GM19240 (cell line): ENCODE data around the gene NPDC1.
A peak's percentile ranks its signal among the peaks of the same experiment; 100 is the strongest.

Source experiments
- DNase-seq: peaks from one replicate; pipeline ENCODE4 v3.0.0; 2011; ENCODE audit warnings: low spot score; ENCODE audit not compliant: insufficient read length

The NPDC1 gene, protein sequence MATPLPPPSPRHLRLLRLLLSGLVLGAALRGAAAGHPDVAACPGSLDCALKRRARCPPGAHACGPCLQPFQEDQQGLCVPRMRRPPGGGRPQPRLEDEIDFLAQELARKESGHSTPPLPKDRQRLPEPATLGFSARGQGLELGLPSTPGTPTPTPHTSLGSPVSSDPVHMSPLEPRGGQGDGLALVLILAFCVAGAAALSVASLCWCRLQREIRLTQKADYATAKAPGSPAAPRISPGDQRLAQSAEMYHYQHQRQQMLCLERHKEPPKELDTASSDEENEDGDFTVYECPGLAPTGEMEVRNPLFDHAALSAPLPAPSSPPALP

DNA sequence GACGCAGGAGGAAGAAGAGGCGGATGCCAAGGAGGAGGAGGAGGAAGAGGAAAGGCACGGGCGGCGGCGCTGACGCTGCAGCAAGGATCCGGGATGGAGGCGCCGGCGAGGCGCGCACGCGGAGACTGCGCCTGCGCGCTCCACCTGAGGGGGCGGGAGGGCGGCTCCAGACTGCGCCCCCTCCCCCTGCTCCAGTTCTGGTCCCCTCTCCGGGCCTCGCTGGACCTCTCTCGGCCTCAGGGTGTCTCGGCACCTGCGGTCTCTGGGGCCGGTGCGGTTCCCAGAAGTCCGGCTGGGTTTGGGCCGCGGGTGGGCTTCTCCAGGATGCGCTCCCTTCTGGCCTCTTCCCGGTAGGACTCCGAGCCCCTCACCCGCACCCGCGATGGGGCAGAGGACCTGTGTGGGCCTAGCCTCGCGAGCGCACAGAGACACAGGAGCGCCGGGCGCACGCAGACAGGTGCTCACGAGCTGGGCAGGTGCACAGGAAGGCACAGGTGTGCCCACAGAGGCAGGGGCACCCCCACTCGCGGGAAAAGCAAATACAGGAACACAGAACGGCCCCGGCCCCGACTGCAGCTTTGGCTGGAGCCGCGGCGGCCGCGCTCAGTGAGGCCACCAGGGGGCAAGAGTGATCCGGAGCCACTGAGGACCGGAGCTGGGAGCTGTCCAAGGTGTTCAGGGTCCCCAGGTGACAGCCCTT, at the start of gene NPDC1:
TSS of gene NPDC1 (minus strand) at position 90 of the 700 bp plus-strand sequence. CDS start 188 bp downstream, outside the sequence.
- DNase-seq: peak; percentile 99

DNA sequence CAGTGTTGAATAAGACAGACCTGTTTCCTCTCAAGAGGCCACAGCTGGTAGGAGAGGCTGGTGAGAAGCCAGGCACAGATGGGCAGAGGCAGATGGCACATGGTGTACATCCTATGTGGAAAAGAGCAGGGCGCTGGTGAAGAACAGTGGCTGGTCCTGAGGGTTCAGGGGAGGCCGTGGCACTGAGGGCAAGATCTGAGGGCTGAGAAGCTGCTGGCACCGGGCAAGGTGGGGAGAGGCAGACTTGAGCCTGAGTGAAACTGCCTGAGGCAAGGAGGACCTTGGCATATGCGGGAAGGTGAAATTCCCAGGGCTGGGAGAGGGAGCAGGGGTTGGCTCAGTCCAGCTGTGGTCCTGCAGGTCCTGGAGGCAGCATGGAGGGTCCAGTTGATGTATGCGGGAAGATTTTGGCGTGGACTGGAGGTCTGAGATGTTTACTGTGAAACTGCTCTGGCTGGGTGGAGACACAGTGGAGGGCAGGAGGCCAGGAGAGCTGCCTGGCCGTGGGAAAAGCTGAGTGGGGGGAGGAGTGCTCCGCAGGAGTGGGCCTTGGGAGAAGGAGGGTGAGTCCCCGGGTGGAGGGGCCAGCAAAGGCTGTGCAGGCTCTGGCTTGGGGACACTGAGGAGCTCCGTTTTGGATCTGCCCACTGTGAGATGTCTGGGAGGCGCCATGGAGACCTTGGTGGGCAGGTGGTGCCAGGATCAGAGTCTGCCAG, 43.4 kb upstream of the NPDC1 start:
- no peak for DNase-seq

DNA sequence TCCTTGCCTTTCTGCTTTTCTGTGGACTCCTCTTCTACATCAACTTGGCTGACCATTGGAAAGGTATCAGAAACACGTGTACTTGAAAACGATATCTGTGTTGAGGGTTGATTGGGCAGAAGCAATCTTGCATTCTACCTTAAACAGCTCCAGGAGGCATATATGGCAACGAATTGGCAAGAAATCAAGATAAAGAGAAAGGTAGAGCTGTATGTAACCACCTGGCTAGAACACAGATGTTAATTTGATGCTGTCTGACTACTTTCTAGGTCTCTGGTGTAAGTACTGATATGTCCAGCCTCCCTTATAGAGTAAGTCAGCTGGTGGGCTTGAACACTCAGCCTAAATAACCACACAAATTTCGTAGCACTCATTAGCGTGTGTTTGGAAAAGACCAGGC, 42.1 kb upstream of the NPDC1 start:
- DNase-seq: no peak

DNA sequence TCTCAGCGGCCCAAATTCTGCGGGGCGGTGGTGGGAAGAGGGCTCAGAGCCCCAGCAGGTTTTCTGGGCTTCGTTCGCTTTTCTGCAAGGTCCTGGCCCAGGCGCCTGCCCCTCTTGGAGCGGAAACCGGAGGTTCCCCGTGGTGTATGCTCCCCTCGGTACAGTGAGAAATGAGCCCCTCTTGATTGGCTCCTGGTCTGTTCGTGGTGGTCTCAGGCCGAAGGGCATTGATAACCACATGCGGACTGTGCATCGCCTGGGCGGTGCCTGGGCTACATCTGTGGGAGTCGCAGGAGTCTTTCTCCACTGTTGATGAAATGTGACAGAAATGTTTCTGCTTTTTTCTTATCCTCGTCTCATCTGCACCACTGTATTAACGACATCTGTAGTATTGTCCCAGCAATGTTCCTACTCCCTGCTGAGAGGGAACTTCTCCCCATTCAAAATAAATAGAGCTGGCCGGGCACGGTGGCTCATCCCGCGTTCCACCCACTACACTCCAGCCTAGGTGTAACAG, 41.5 kb upstream of the NPDC1 start:
- no peak for DNase-seq

DNA sequence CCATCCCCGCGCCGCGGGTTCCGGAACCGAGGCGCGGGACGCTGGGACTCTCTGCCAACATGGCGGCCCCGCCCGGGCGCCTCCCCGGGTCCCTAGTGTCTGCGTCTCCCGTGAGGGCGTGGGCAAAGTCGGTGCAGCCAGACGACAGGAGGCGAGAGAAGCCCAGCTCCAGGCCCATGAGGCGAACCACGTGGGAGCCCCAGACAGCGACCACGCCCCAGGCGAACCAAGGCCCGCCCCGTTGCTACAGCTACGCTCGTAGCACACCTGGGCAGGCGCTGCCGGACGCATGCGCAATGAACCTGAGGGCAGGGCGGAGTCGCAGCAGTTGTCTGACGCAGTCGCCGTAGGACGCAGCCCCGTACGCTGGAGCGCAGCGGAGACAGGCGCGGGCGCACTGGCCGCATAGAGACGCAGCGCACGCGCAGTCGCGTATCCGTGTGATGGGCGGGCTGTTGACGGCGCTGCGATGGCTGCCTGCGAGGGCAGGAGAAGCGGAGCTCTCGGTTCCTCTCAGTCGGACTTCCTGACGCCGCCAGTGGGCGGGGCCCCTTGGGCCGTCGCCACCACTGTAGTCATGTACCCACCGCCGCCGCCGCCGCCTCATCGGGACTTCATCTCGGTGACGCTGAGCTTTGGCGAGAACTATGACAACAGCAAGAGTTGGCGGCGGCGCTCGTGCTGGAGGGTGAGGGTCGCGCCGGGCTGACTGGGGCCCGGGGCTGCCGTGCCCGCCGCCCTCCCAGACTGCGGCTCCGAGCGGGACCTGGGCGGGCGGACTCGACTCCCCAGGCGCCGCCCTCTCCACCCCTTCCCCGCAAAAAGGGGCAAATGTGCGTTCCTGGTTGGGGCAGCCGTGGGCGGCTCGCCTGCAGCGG, 40.8 kb upstream of the NPDC1 start, which contains the start of gene MAN1B1:
TSS of gene MAN1B1 (plus strand) at position 455 of the 878 bp plus-strand sequence. CDS start at position 470, 15 bp downstream.
- DNase-seq: peak; percentile 93

DNA sequence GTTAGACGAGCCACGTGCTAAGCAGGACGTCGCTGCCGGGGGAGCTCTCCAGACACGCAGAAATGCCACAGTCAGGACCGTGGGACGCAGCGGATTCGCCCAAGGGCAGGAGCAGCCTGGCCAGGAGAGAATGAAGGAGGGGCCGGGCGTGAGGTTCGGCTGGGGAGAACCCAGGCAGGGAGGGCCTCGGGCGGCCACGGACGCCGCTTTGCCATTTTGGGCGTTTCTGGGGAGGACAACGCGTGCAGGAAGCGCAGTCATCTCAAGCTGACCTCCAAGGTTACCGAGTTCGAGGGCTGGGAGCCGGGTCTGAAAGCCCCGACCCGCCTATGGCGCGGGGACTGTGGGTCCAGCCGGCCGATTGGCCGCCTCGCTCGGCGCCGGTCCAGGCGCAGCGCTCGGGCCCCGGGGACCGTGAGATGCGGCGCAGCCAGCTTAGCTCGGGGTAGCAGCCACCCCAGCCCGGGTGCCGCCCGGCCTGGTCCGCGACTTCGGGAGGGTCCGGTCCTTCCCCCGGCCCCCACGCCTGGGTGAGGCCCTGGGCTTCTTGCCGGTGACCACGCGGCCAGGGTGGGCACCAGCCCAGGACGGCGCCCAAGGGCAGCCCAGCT, 40.0 kb upstream of the NPDC1 start:
- DNase-seq: no peak

DNA sequence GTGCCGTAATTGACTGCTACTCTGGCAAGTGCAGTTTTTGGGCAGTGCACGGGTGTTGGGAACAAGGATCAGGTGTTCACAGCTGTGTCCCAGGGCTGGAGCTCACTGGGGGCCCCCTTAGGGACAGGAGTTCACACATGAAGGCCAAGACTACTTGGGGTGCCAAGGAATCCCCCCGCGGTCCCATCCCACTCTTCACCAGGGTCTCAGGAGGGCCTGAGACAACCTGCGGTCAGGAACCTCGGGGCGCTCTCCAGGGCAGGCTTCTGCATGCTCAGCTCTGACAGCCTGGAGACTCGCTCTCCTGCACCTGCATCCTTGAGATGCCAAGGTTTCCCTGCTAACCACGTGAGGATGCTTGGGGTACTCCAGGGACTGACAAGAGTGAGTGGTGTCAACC, 38.5 kb upstream of the NPDC1 start:
- DNase-seq: no peak

DNA sequence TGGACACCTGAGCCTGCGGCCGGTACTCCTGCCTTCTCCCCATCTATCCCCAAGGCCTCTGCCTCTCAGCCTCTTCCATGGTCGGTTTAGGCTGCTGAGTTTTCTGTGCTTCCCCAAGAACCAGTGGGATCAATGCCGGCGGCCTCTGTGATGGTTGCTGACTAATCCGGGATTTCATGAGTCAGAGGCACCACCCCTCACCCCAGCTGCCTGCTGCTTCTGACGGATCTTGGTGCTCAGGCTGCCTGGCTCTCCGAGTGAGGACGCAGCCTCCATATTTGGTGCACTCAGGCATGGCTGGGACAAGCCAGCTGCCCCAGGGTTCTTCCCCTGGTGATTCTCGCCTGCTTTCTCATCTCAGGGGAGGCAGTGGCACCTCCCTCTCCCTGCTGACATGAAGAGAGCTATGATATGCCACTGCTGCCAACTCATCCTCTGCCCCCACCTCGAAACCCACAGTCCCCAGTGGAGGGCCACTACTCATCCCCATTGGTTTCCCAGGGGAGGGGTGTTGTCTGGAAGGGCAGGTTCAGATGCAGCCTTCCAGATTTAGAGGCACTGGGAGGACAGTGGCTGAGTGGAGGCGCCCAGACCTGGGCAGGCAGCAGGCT, 37.5 kb upstream of the NPDC1 start:
- no peak for DNase-seq

DNA sequence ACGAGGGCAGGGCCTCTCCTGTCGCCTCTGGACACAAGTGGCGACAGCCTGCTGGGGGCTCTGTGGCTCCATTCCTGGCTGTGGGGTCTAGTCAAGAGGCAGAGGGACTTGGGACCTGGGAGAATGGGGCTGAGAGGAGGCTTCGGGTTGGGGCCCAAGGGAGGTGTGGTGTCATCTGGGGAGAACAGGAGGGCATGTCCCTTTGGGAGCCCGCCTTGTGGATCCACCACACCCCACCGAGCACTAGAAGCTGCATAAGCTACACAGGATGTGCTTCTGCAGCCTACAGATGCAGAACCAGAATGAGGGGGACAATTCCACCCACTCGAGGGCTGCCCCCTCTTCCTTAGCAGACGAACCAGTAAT, 36.9 kb upstream of the NPDC1 start:
- no peak for DNase-seq

DNA sequence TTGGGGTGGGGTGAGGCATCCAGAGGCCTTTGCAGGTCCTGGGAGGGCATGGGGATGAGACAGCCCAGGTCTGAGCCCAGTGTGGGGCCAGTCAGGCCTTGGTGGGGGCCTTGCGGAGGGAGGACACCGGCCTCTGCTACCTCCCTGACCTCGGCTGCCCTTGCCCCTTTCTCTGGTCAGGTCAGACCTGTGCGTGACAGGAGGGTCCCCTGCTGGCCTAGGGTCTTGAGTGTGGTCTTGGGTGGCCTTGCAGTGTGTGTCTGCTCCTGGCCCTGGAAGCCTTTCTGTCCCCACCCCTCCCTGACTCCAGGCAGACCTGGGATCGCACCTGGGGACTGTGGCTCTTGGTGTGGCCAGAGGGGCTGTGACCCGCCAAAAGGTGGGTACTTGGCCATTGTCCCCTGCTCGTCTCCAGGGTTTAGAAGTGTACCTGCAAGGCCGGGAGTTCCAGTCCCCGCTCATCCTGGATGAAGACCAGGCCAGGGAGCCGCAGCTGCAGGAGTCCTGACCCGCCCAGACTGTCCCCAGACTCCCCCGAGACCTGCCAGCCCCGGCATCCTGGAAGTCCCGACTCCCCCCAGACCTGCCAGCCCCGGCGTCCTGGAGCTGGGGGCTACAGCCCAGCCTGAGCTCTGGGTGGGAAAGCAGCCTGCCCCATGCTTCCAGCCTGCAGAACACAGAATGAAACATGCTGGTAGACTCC, 36.4 kb upstream of the NPDC1 start:
- no peak for DNase-seq

DNA sequence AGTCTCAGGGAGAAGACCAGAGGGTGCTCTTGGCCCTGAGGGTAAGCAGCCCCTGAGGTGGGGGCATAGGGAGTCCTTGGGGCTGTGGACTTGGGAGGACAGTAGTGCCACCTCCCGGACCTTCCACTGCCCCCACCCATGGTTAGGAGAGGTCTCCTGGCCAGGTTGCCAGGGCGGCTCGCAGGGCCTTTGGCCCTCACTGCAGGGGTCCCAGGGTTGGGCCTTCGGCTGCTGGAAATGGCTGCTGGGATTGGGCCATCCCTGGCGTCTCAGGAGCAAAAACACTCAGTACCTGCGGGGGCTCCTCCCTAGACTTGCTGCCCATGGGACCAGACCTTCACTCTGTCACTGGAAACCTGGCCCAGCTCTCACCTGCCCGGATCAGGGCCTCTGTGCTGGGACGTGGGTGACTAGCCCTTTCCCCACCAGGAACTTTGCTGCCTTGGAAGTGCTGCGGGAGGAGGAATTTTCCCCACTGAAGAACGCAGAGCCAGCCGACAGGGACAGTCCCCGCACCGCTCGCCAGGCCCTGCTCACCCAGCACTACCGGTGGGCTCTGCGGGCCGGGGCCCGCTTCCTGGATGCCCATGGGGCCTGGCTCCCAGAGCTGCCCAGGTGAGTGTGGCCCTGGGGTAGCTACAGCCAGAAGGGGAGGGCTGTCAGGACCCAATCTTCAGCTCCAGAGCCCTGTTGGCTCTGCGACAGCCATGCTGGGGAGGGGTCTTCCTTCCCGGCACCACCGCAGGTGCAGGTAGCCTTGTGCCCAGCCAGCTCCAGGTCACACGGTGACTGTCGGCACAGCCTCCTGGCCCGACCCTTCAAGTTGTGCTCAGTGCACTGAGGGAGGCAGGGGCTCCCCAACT, 34.5 kb upstream of the NPDC1 start:
- no peak for DNase-seq

DNA sequence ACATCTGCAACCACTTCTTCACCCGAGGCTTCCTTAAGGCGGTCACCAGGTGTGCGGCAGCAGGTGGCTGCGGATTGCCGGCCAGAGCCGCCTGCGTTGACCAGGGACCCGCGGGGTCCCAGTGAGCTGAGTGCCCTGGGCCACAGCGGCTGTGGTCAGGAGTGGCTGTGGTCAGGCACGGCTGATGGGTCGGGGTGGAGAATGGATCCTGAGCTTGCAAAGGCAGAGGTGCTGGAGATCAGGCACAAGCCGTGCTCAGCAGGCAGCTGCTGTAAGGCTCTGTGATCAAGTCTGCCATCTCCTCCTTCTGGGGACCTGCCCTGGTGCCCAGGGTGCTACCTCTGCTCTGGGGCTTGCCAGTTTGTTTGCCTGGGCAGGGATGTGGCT, 33.4 kb upstream of the NPDC1 start:
- DNase-seq: no peak

DNA sequence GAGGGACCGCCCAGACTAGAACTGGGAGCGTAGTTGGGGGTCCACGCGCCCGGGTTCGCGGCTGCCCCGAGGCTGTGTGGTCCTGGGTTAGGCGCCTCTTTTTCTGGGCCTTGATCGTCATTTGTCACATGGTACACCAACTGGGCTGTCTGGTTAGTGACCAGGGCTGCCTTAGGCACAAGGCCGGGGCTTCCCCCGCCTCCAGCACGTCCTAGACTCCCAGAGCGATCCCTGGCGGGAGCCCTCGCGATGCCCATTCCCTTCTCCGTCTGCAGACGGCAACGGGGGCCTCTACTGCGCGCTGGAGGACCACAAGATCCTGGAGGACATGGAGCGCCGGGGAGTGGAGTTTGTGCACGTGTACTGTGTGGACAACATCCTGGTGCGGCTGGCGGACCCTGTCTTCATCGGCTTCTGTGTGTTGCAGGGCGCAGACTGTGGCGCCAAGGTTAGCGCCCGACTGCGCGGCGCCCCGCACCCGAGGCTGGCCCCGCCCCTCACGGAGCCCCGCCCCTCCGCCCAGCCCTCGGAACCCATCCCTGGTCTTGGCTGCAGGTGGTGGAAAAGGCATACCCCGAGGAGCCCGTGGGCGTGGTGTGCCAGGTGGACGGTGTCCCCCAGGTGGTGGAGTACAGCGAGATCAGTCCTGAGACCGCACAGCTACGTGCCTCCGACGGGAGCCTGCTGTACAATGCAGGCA, 32.9 kb upstream of the NPDC1 start:
- DNase-seq: no peak

DNA sequence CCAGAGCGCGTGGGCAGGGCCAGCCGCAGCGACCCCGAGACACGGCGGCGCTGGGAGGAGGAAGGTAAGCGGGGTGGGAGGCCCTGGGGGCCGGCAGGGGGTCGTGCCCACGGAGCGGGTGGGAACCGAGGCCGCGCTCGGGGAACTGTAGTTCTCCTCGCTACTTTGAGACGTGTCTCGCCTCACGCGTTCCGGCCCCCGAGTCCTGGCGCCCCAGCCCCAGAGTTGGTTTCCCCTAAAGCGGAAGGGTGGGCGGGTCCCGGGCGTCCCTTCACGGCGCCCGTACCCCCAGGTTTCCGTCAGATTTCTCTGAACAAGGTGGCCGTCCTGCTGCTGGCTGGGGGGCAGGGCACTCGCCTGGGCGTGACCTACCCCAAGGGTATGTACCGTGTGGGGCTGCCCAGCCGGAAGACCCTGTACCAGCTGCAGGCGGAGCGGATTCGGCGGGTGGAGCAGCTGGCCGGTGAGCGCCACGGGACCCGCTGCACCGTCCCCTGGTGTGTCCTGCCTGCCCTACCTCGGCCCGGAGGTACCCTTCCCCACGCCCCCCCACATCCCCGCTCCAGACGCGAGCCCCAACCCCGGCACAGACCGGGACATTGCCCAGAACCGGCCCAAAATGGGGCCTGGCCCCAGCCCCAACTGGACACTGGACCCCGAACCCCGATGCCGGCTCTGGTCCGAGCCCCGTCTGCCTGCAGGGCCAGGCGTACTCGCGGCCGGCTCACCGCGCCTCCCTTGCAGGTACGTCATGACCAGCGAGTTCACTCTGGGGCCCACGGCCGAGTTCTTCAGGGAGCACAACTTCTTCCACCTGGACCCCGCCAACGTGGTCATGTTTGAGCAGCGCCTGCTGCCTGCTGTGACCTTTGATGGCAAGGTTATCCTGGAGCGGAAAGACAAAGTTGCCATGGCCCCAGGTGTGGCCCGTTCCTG, 32.0 kb upstream of the NPDC1 start:
- DNase-seq: no peak

DNA sequence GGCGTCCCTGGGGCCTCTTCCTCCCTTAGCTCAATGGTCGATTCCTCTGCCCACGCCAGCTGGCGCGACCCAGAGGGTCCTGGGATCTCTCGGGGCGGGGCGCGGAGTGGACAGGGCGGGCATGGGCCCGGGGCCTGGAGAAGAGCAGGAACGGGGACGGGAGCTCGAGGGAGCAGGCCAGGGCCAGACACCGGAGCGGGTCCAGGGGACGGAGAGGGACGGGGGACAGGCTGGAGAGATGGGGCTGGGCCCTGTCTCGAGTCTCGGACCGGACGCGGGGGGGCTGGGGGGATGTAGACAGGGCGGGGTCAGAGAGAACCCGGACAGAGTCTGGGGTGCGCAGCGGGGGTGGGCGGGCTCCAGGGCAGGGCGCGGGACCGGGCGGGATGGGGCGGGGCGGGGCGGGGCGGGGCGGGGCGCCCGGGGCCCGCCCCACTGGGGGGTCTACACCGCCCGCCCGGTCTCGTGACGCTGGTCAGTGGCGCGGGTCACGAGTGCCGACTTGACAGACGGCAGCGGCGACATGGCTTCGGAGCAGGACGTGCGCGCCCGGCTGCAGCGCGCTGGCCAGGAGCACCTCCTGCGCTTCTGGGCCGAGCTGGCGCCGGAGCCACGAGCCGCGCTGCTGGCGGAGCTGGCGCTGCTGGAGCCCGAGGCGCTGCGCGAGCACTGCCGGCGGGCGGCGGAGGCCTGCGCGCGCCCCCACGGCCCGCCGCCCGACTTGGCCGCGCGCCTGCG, 31.2 kb upstream of the NPDC1 start, which contains the start of gene UAP1L1:
TSS of gene UAP1L1 (plus strand) at position 508 of the 738 bp plus-strand sequence. CDS start at position 524, 16 bp downstream.
- no peak for DNase-seq

DNA sequence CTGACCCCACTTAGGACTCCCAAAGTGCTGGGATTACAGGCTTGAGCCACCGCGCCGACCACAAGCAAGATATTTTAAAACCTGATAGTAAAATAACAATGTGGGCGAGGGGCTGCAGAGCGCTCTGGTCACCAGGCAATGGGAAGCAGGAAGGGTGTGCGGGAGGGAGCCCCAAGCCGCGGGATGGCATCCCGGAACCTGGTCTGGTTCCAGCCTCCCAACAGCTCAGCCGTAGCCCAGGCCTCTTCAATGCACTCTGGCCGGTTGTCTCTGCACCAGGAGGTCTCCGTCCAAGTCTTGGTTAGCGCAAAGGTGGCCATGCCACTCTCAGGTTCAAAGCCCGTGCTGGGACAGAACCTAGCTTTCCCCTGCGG, 30.6 kb upstream of the NPDC1 start:
- no peak for DNase-seq
